BLaER1 treated with 17β-estradiol and CSF1 and Interleukin-3, amounts not matched to agents 10 nM and 100 nM (cell line): Measurements from ENCODE around the gene OR10A7.
"Not testable (repeated sequence)": the region's sequence is repeated elsewhere in the genome, so short reads cannot be mapped to it uniquely, and the experiment has no call there.

Experiments used
- H3K27ac ChIP-seq, 11 experiments: shearing (Covaris generic); formaldehyde crosslinking; 2 replicates each; pipeline ENCODE4 v1.8.1; 2022
- H3K27me3 ChIP-seq, 11 experiments: shearing (Covaris generic); formaldehyde crosslinking; 2 replicates each; pipeline ENCODE4 v1.8.1; 2022
- H3K36me3 ChIP-seq, 11 experiments: shearing (Covaris generic); formaldehyde crosslinking; 2 replicates each; pipeline ENCODE4 v1.8.1; 2022
- H3K4me1 ChIP-seq, 10 experiments: shearing (Covaris generic); formaldehyde crosslinking; 2 replicates each; pipeline ENCODE4 v1.8.1; 2022
- H3K4me2 ChIP-seq, 11 experiments: shearing (Covaris generic); formaldehyde crosslinking; 2 replicates each; pipeline ENCODE4 v1.8.1; 2022
- H3K4me3 ChIP-seq, 10 experiments: shearing (Covaris generic); formaldehyde crosslinking; 2 replicates each; pipeline ENCODE4 v1.8.1; 2022
- H3K9ac ChIP-seq, 11 experiments: shearing (Covaris generic); formaldehyde crosslinking; 2 replicates each; pipeline ENCODE4 v1.8.1; 2022
- H3K9me3 ChIP-seq, 11 experiments: shearing (Covaris generic); formaldehyde crosslinking; replicated peaks in 1 of 11; 2 replicates each; pipeline ENCODE4 v1.8.1; 2022
- H4K20me1 ChIP-seq, 11 experiments: shearing (Covaris generic); formaldehyde crosslinking; 2 replicates each; pipeline ENCODE4 v1.8.1; 2022
- Cebpa-rat ChIP-seq, 11 experiments: shearing (Covaris generic); IDR thresholded peaks; 2 replicates each; pipeline ENCODE4 v1.8.1; 2022

OR10A7 gene, protein sequence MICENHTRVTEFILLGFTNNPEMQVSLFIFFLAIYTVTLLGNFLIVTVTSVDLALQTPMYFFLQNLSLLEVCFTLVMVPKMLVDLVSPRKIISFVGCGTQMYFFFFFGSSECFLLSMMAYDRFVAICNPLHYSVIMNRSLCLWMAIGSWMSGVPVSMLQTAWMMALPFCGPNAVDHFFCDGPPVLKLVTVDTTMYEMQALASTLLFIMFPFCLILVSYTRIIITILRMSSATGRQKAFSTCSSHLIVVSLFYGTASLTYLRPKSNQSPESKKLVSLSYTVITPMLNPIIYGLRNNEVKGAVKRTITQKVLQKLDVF

DNA sequence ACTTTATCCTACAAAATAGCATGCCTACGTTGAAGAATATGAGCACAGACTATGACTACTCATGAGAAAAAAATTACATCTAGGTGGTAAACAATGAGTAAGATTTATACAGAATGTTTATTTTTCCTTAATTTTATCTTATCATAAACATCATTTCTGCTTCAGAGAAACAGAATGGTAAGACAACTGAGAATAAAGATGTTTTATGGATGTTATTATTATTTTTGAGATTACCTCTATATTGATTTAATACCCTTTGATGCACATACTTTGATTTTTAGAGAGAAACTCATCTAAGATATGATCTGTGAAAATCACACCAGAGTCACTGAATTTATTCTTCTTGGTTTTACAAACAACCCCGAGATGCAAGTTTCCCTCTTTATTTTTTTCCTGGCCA, at the start of gene OR10A7:
Gene OR10A7 (plus strand): TSS at position 301 of the 400 bp plus-strand sequence. CDS start 0 bp downstream, at position 301.
- Histone ChIP-seq H3K9ac (no peak within 1 kb of the TSS), H3K9me3 (no peaks in the 10 kb centered on the region), H3K4me3 (no peak within 1 kb of the TSS), H3K27ac (no peak within 1 kb of the TSS), H3K4me1 (no peaks in the 10 kb centered on the region), H4K20me1 (no peaks in the 10 kb centered on the region), H3K4me2 (no peak within 1 kb of the TSS), H3K36me3 (no peaks in the 10 kb centered on the region), H3K27me3 (no peaks in the 10 kb centered on the region)
- TF ChIP-seq Cebpa-rat (IDR thresholded peaks at IDR 0.05), result no peak

DNA sequence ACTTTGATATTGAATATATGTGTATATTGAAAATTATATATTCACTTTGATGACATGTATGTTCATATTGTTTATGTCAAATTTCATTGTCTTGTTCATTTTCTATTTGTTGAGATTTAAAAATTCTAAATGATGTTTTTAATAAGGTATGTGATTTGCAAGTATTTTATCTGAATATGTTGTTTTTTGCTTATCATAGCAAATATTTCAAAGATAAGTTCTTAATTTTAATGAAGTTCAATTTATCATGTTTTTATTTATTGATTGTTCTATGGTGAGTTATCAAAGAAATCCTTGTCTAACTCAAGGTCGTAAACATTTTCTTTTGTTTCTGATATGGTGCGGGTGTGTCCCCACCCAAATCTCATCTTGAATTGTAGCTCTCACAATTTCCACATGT, 49.4 kb upstream of the OR10A7 start:
- Histone ChIP-seq H3K9me3 (peaks cover 7 to 22% (median 8%) of the 10 kb centered on the region in 11 experiments; a peak in 17 of 22 replicates), H3K27me3 (no peaks in the 10 kb centered on the region), H3K4me1 (no peaks in the 10 kb centered on the region), H3K9ac (no peak overlapping the region), H3K4me3 (no peak overlapping the region), H3K4me2 (no peak overlapping the region), H3K27ac (no peak overlapping the region), H4K20me1 (no peaks in the 10 kb centered on the region), H3K36me3 (no peaks in the 10 kb centered on the region)
- TF ChIP-seq Cebpa-rat (IDR thresholded peaks at IDR 0.05), result no peak

DNA sequence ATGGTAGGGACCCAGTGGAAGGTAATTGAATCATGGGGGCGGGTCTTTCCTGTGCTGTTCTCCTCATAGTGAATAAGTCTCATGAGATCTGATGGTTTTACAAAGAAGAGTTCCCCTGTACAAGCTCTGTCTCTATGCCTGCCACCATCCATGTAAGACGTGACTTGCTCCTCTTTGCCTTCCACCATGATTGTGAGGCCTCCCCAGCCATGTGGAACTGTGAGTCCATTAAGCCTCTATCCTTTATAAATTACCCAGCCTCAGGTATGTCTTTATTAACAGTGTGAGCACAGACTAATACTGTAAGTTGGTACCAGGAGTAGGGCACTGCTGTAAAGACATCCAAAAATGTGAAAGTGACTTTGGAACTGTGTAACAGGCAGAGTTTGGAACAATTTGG, 49.0 kb upstream of the OR10A7 start:
- not testable (repeated sequence) for H3K4me2 ChIP-seq, H3K4me1 ChIP-seq, H3K27ac ChIP-seq, H3K27me3 ChIP-seq, H3K36me3 ChIP-seq, H3K4me3 ChIP-seq, H3K9ac ChIP-seq, H4K20me1 ChIP-seq
- H3K9me3 ChIP-seq, result peaks cover 7 to 22% (median 8%) of the 10 kb centered on the region in 11 experiments; a peak in 17 of 22 replicates

DNA sequence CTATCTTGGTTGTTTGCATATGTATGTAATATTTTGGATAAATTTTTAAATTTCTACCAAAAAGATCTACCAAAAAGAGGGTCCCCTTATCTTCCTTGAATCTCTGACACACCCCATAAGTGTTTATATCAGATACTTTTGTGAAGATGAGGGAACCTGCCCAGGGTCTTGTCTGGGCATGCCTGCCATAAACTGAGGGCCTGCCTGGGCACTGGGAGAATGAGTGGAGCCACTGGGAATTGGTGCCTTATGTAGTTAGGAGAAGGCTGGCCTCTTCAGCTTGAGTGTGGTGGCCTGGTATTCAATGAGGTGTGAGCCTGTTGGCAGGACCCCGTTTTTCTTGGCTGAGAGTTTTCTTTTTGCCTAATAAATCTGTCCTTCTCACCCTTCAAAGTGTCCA, 48.1 kb upstream of the OR10A7 start:
- Histone ChIP-seq H3K27me3 (no peaks in the 10 kb centered on the region), H3K4me2 (no peak overlapping the region), H3K9me3 (peaks cover 7 to 17% (median 8%) of the 10 kb centered on the region in 11 experiments; a peak in 17 of 22 replicates), H3K36me3 (no peaks in the 10 kb centered on the region), H3K27ac (no peak overlapping the region), H3K4me1 (no peaks in the 10 kb centered on the region), H4K20me1 (no peaks in the 10 kb centered on the region), H3K9ac (no peak overlapping the region), H3K4me3 (no peak overlapping the region)
- TF ChIP-seq Cebpa-rat (IDR thresholded peaks at IDR 0.05), result no peak

DNA sequence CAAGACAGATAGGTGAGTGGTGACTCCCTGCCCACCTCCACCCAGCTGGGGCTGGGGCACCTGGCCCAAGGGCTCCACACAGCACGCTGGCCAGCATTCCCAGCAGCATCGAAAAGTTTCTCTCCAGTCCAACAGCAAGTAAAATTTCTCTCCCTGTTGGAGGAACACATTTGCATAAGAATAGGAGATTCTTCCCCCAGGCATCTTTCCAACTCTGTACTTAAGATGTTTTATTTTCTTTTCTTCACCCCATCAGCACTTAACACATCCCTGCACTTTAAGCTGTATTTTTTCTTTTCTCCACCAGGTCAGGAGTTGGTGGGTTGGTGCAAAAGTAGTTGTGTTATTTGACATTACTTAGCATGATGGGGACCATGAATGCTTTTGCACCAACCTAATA, 47.4 kb upstream of the OR10A7 start:
- Histone ChIP-seq H3K36me3 (no peaks in the 10 kb centered on the region), H3K9me3 (peaks cover 7 to 17% (median 8%) of the 10 kb centered on the region in 11 experiments; a peak in 17 of 22 replicates), H3K27me3 (no peaks in the 10 kb centered on the region), H3K4me3 (no peak overlapping the region), H3K9ac (no peak overlapping the region), H3K27ac (no peak overlapping the region), H4K20me1 (no peaks in the 10 kb centered on the region), H3K4me2 (no peak overlapping the region), H3K4me1 (no peaks in the 10 kb centered on the region)
- TF ChIP-seq Cebpa-rat (IDR thresholded peaks at IDR 0.05), result no peak

DNA sequence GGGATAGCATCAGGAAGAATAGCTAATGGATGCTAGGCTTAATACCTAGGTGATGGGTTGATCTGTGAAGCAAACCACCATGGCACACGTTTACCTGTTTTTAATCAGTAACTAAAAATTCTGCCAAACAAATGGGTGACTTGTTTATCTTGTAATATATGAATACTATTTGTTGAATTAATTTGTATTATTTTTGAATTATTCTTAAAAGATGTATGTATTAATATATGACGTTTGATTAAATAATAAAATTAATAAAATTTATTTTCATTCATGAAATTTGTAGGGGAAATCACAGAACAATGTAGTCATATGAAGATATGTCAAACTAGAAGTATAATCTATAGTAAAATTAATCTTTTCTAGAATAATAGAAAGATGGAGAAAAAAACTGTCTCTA, 32.3 kb upstream of the OR10A7 start:
- Histone ChIP-seq H3K27me3 (no peaks in the 10 kb centered on the region), H4K20me1 (no peaks in the 10 kb centered on the region), H3K9ac (no peak overlapping the region), H3K36me3 (no peaks in the 10 kb centered on the region), H3K27ac (no peak overlapping the region), H3K4me1 (peaks cover 0 to 5% (median 0%) of the 10 kb centered on the region in 10 experiments; a peak in 2 of 20 replicates), H3K4me3 (no peak overlapping the region), H3K9me3 (peaks cover 0 to 12% (median 6%) of the 10 kb centered on the region in 11 experiments; a peak in 8 of 22 replicates), H3K4me2 (no peak overlapping the region)
- no peak for TF ChIP-seq Cebpa-rat (IDR thresholded peaks at IDR 0.05)

DNA sequence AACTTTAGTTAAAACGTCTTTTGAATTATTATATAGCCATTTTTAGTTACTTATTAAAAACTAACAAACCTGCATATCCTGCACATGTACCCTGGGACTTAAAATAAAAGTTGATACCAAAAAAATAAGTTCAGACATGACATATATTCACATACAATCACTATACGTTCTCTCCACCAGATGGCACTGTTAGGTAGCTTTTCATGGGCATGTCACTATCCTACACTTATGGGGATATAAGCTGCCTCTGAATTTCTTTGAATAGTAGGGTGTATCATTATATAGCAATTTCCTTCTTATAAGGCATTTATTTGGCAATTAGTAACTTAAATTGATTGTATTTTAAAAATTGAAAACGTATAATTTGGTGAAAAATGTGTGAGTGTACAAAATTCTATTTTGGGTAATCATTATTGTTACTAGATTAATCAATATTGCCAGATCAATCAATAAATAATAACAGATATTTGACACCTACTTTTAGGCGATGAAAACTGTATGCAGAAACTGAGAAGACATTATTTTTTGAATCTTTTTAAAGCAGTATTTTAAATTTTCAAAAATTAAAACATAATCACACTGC, 31.8 kb upstream of the OR10A7 start:
- no peak overlapping the region for H3K9ac ChIP-seq
- peaks cover 0 to 12% (median 6%) of the 10 kb centered on the region in 11 experiments; a peak in 8 of 22 replicates for H3K9me3 ChIP-seq
- H3K27me3 ChIP-seq, result no peaks in the 10 kb centered on the region
- no peaks in the 10 kb centered on the region for H4K20me1 ChIP-seq
- no peaks in the 10 kb centered on the region for H3K36me3 ChIP-seq
- H3K4me2 ChIP-seq, result no peak overlapping the region
- no peak overlapping the region for H3K27ac ChIP-seq
- no peak overlapping the region for H3K4me3 ChIP-seq
- no peak for TF ChIP-seq Cebpa-rat (IDR thresholded peaks at IDR 0.05)
- peaks cover 0 to 5% (median 0%) of the 10 kb centered on the region in 10 experiments; a peak in 2 of 20 replicates for H3K4me1 ChIP-seq

DNA sequence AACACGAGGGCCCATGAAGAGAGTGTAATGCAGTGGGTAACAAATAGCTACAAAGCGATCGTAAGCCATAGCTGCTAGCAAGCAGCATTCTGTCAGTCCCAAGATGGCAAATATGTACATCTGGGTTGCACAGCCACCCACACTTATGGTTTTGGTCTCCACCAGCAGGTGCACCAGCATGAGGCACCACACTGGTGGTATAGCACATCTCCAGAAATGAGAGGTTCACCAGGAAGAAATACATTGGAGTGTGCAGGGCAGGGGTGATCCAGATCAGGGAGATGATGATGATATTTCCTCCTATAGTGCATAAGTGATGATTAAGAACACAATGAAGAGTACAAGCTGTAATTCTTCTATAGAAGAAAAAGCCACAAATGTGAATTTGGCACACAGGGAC, 26.4 kb upstream of the OR10A7 start:
- H4K20me1 ChIP-seq, result no peaks in the 10 kb centered on the region
- H3K4me2 ChIP-seq, result no peak overlapping the region
- H3K9me3 ChIP-seq, result peaks cover 0 to 19% (median 10%) of the 10 kb centered on the region in 11 experiments; a peak in 13 of 22 replicates
- no peak overlapping the region for H3K27ac ChIP-seq
- H3K4me3 ChIP-seq, result no peak overlapping the region
- H3K9ac ChIP-seq, result no peak overlapping the region
- no peaks in the 10 kb centered on the region for H3K27me3 ChIP-seq
- no peaks in the 10 kb centered on the region for H3K36me3 ChIP-seq
- no peak for TF ChIP-seq Cebpa-rat (IDR thresholded peaks at IDR 0.05)
- peaks cover 0 to 5% (median 0%) of the 10 kb centered on the region in 10 experiments; a peak in 2 of 20 replicates for H3K4me1 ChIP-seq

DNA sequence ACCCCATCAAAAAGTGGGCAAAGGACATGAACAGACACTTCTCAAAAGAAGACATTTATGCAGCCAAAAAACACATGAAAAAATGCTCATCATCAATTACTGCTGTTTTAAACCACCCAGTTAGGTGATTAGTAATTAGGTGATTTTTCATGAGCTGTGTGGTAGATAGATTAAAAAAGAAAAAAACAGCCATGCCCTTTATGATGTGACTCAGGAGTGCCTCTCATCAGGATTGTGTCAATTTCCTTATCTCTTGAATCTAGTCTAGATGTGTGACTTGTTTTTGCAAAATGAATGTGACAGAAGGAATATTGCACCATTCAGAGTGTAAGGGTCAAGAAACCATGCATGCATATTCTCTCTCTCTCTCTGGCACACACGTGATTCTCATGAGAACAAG, 5.7 kb downstream of the OR10A7 start:
- Histone ChIP-seq H3K4me2 (no peak overlapping the region), H4K20me1 (no peaks in the 10 kb centered on the region), H3K9ac (no peak overlapping the region), H3K9me3 (no peaks in the 10 kb centered on the region), H3K36me3 (no peaks in the 10 kb centered on the region), H3K27ac (no peak overlapping the region), H3K4me3 (no peak overlapping the region), H3K4me1 (peaks cover 0 to 14% (median 0%) of the 10 kb centered on the region in 10 experiments; a peak in 1 of 20 replicates), H3K27me3 (no peaks in the 10 kb centered on the region)
- no peak for TF ChIP-seq Cebpa-rat (IDR thresholded peaks at IDR 0.05)

DNA sequence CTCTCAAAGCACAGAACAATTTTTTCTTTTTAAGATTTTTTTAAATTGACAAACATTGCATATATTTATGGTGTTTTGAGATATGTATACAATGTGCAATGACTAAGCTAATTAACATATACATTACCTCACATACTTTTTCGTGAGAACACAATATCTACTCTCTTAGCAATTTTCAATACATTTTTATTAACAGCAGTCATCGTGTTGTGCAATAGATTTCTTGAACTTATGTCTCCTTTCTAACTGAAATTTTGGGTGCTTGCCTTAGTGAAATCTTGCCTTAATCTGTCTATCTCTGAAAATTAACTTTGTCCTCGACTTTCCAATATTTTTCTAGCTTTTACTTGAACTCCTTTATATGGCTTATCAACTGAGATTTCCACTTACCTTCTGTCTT, 6.8 kb downstream of the OR10A7 start:
- H3K4me2 ChIP-seq, result no peak overlapping the region
- H3K9me3 ChIP-seq, result no peaks in the 10 kb centered on the region
- H3K36me3 ChIP-seq, result no peaks in the 10 kb centered on the region
- H3K27me3 ChIP-seq, result no peaks in the 10 kb centered on the region
- peaks cover 0 to 14% (median 0%) of the 10 kb centered on the region in 10 experiments; a peak in 1 of 20 replicates for H3K4me1 ChIP-seq
- no peaks in the 10 kb centered on the region for H4K20me1 ChIP-seq
- no peak overlapping the region for H3K9ac ChIP-seq
- H3K27ac ChIP-seq, result no peak overlapping the region
- no peak overlapping the region for H3K4me3 ChIP-seq
- TF ChIP-seq Cebpa-rat (IDR thresholded peaks at IDR 0.05), result 0 out of 22 replicates have a peak, but pooled peaks of 1 of the 11 experiments have one; percentile 26
